ENCODE measurements around the gene SYCN. TPM values are rescaled to one million over a fixed set of nuclear protein-coding genes. Genes with fewer than 3 reads are reported as not detected.

The SYCN gene
- total RNA-seq, 3 donors from 2014 or later (not counting 1 experiment from before 2014, with no cell fraction given): not detected

DNA sequence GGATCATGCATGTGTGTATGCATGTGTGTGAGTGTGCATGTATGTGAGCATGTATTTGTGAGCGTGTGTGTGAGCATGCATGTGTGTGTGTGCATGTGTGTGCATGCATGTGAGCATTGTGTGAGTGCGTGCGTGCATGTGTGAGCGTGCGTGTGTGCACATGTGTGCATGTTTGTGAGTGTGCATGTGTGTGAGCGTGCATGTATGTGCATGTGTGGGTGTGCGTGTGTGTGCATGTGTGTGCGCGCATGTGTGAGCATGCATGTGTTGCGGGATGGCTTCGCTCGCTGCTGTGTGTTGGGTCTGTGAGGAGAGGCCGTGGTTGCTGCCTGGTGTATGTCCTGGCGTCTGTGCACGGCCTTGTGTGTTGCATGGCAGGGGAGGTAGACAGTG lies 46.1 kb downstream of the SYCN start:
- Histone ChIP-seq H3K27me3 (ENCODE audit: control insufficient read depth, insufficient read depth, low read length) (no peaks in the 10 kb centered on the region), H3K36me3 (ENCODE audit: control insufficient read depth, insufficient read depth, low read length) (no peaks in the 10 kb centered on the region), H3K9me3 (ENCODE audit: control insufficient read depth, insufficient read depth, low read length) (no peaks in the 10 kb centered on the region), H3K27ac (ENCODE audit: low read length) (no peak overlapping the region), H3K4me1 (ENCODE audit: control insufficient read depth, insufficient read depth, low read length) (peaks cover 33% of the 10 kb centered on the region), H3K4me3 (ENCODE audit: low read length) (no peak overlapping the region)
- ATAC-seq (no peak), DNase-seq (no peak)
- intact Hi-C loops (cut with micrococcal nuclease): no loop called here
- 99% methylated on average over 15 of the region's 15 CpGs for WGBS (ENCODE audit: insufficient coverage)
- Mint-ChIP-seq H3K4me1 (peaks cover 41 to 70% of the 10 kb centered on the region in 2 donors), H3K4me3 (no peak overlapping the region), H3K36me3 (no peaks in the 10 kb centered on the region), H3K27me3 (ENCODE audit: low read depth in 2 of 2) (no peaks in the 10 kb centered on the region), H3K9me3 (no peaks in the 10 kb centered on the region), H3K27ac (peak overlapping the region in 1 of 2 donors; percentile 38)
- TF ChIP-seq, protein P1, sequence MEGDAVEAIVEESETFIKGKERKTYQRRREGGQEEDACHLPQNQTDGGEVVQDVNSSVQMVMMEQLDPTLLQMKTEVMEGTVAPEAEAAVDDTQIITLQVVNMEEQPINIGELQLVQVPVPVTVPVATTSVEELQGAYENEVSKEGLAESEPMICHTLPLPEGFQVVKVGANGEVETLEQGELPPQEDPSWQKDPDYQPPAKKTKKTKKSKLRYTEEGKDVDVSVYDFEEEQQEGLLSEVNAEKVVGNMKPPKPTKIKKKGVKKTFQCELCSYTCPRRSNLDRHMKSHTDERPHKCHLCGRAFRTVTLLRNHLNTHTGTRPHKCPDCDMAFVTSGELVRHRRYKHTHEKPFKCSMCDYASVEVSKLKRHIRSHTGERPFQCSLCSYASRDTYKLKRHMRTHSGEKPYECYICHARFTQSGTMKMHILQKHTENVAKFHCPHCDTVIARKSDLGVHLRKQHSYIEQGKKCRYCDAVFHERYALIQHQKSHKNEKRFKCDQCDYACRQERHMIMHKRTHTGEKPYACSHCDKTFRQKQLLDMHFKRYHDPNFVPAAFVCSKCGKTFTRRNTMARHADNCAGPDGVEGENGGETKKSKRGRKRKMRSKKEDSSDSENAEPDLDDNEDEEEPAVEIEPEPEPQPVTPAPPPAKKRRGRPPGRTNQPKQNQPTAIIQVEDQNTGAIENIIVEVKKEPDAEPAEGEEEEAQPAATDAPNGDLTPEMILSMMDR (IDR thresholded peaks at IDR 0.05): no peak

GRCh38 chr19:39157275-39157996 lies 46.6 kb downstream of the SYCN start:
- no peak overlapping the region for H3K27ac Mint-ChIP-seq
- H3K27ac ChIP-seq (ENCODE audit: low read length): no peak overlapping the region
- peaks cover 35 to 65% of the 10 kb centered on the region in 2 donors for H3K4me1 Mint-ChIP-seq
- intact Hi-C loops (cut with micrococcal nuclease): no loop called here
- DNase-seq (no peak), ATAC-seq (no peak)
- no peaks in the 10 kb centered on the region for H3K9me3 Mint-ChIP-seq
- H3K27me3 ChIP-seq (ENCODE audit: control insufficient read depth, insufficient read depth, low read length): no peaks in the 10 kb centered on the region
- no peaks in the 10 kb centered on the region for H3K27me3 Mint-ChIP-seq (ENCODE audit: low read depth in 2 of 2)
- 90% methylated on average over 23 of the region's 23 CpGs for WGBS (ENCODE audit: insufficient coverage)
- no peak overlapping the region for H3K4me3 ChIP-seq (ENCODE audit: low read length)
- TF ChIP-seq, protein P1 (IDR thresholded peaks at IDR 0.05): no peak
- no peaks in the 10 kb centered on the region for H3K36me3 ChIP-seq (ENCODE audit: control insufficient read depth, insufficient read depth, low read length)
- H3K36me3 Mint-ChIP-seq: no peaks in the 10 kb centered on the region
- H3K9me3 ChIP-seq (ENCODE audit: control insufficient read depth, insufficient read depth, low read length): no peaks in the 10 kb centered on the region
- peak overlapping the region; percentile 40 for H3K4me3 Mint-ChIP-seq
- peaks cover 28% of the 10 kb centered on the region for H3K4me1 ChIP-seq (ENCODE audit: control insufficient read depth, insufficient read depth, low read length)

- peak in 1 of 3 donors; percentile 50 for ATAC-seq
- no peak overlapping the region for H3K4me3 ChIP-seq (ENCODE audit: low read length)
- Mint-ChIP-seq H3K36me3 (no peaks in the 10 kb centered on the region), H3K27ac (peak overlapping the region in 1 of 2 donors; percentile 45), H3K4me1 (peaks cover 33 to 60% of the 10 kb centered on the region in 2 donors), H3K27me3 (ENCODE audit: low read depth in 2 of 2) (no peaks in the 10 kb centered on the region), H3K4me3 (peak overlapping the region; percentile 6), H3K9me3 (no peaks in the 10 kb centered on the region)
- no peaks in the 10 kb centered on the region for H3K27me3 ChIP-seq (ENCODE audit: control insufficient read depth, insufficient read depth, low read length)
- WGBS (ENCODE audit: insufficient coverage): 56% methylated on average over 24 of the region's 24 CpGs
- H3K27ac ChIP-seq (ENCODE audit: low read length): no peak overlapping the region
- no peak for DNase-seq
- TF ChIP-seq, protein P1 (IDR thresholded peaks at IDR 0.05): no peak
- H3K36me3 ChIP-seq (ENCODE audit: control insufficient read depth, insufficient read depth, low read length): no peaks in the 10 kb centered on the region
- intact Hi-C loops (cut with micrococcal nuclease): no loop called here
- no peaks in the 10 kb centered on the region for H3K9me3 ChIP-seq (ENCODE audit: control insufficient read depth, insufficient read depth, low read length)
- H3K4me1 ChIP-seq (ENCODE audit: control insufficient read depth, insufficient read depth, low read length): peaks cover 31% of the 10 kb centered on the region
These were observed 47.5 kb downstream of the SYCN start for GRCh38 chr19:39156326-39157230.

Data from natural killer cell (primary cell).